Nephron (organoid): Measurements from ENCODE around the gene ANKLE2.
A peak's percentile ranks its signal among the peaks of the same experiment; 100 is the strongest.

Experiments
- H3K27ac Mint-ChIP-seq, 3 experiments: 2 replicates each; pipeline ENCODE4 v1.8.0; 2020; ENCODE audit warnings: mixed read lengths in 3 of 3, mild to moderate bottlenecking in 2 of 3, moderate library complexity in 1 of 3
- H3K27me3 Mint-ChIP-seq: 2 replicates; pipeline ENCODE4 v1.8.0; 2021; ENCODE audit warnings: low read depth, mild to moderate bottlenecking, moderate library complexity, mixed read lengths
- H3K36me3 Mint-ChIP-seq: 2 replicates; pipeline ENCODE4 v1.8.0; 2020; ENCODE audit warnings: low read depth, mixed read lengths
- H3K4me1 Mint-ChIP-seq: 2 replicates; pipeline ENCODE4 v1.8.0; 2020; ENCODE audit warnings: mixed read lengths
- H3K4me3 Mint-ChIP-seq, 3 experiments: 2 replicates each; pipeline ENCODE4 v1.8.0; 2020; ENCODE audit warnings: mild to moderate bottlenecking in 3 of 3, mixed read lengths in 3 of 3, moderate library complexity in 2 of 3
- H3K9me3 Mint-ChIP-seq: 2 replicates; pipeline ENCODE4 v1.8.0; 2020; ENCODE audit warnings: mixed read lengths
- CTCF ChIP-seq, 3 experiments: fragments of 200-600 bp; sonication (generic); IDR thresholded peaks; one replicate each; pipeline ENCODE4 v1.5.0; 2021; ENCODE audit warnings: antibody characterized with exemption in 3 of 3; ENCODE audit not compliant: unreplicated experiment in 3 of 3

The ANKLE2 gene

DNA sequence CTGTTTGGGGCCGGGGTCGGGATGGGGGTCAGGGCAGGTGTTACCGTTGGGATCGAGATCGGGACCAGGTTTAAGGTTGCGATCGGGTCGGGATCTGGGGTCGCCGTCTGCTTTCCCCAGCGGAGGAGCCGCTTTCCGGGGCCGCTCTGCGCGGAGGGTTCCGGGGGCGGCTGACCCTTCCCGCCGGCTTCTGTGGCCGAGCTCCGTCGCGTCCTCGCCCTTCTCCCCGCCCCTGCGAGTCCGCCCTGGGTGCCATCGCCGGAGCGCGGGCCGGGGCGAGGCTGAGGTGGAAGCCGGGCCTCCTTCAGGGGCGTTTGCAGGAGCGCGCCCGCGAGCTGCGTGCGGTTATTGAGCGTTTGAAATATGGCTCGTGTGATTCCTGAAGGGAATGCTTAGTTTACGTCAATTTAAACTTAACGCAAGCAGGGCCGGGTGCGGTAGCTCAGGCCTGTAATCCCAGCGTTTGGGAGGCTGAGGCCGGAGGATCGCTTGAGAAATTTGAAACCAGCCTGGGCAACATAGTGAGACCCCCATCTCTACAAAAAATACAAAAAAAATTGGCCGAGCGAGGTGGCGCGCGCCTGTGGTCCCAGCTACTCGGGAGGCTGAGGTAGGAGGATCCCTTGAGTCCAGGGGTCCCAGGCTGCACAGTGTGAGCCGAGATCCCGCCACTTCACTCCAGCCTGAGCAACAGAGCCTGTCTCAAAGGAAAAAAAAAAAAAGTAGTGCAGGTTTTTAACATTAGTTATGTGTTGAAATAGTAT is 50.4 kb downstream of the ANKLE2 start:
- Mint-ChIP-seq H3K4me3 (peak overlapping the region; percentile 79 to 82 (median 81)), H3K27ac (no peak overlapping the region), H3K4me1 (peaks cover 9% of the 10 kb centered on the region), H3K36me3 (peaks cover 18% of the 10 kb centered on the region), H3K9me3 (no peaks in the 10 kb centered on the region), H3K27me3 (no peaks in the 10 kb centered on the region)
- TF ChIP-seq CTCF (IDR thresholded peaks at IDR 0.05; ENCODE audit: unreplicated experiment in 3 of 3), result no peak

GRCh38 chr12:132710405-132711079 is 51.1 kb downstream of the ANKLE2 start, which contains the start of gene PGAM5:
PGAM5 (plus strand) TSS chr12:132710842; CDS start chr12:132710877, 35 bp downstream.
- Mint-ChIP-seq H3K4me1 (peaks cover 9% of the 10 kb centered on the region), H3K9me3 (no peaks in the 10 kb centered on the region), H3K27me3 (no peaks in the 10 kb centered on the region), H3K36me3 (peaks cover 18% of the 10 kb centered on the region), H3K27ac (peak within 1 kb of the TSS; percentile 85 to 97 (median 96)), H3K4me3 (peak within 1 kb of the TSS; percentile 93 to 99 (median 99))
- TF ChIP-seq CTCF (IDR thresholded peaks at IDR 0.05; ENCODE audit: unreplicated experiment in 3 of 3), result no peak

DNA sequence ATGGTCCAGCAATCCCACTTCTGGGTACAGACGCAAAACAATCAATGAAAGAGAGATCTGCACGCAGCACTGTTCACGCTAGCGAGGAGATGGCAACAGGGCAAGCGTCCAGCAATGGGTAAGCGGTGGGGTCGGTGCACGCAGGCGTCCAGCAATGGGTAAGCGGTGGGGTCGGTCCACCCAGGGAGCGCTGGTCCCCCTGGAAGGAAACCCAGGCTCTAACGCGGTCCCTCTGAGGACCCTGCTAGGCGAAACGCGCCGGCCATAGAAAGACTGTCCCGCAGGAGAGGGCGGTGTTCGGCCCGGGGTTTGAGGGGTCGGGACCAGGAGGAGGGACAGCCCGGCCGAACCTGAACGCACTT is 51.6 kb downstream of the ANKLE2 start:
- Mint-ChIP-seq H3K27ac (peak overlapping the region; percentile 85 to 97 (median 96)), H3K4me1 (peaks cover 9% of the 10 kb centered on the region), H3K4me3 (peak overlapping the region; percentile 93 to 99 (median 99)), H3K36me3 (peaks cover 21% of the 10 kb centered on the region), H3K27me3 (no peaks in the 10 kb centered on the region), H3K9me3 (no peaks in the 10 kb centered on the region)
- TF ChIP-seq CTCF (IDR thresholded peaks at IDR 0.05; ENCODE audit: unreplicated experiment in 3 of 3), result no peak

DNA sequence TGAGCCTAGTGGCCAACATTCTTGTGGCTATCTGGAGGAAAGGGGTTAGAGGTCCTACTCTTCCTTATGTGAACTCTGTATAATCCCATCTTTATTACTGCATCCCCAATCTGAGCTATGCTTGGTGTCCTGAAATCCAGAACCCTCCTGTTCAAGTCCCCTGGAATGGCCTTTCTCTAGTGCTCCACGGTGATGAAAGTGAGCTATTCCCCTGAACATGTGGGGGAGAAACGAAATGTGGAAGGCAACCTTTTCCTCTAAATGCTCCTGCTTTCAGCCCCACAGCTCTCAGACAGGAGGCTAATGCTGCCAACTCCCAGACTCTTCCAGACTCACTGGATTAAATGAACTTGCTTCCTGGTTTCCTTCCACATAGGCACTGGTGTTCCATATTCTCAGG is 53.5 kb downstream of the ANKLE2 start:
- no peak for TF ChIP-seq CTCF (IDR thresholded peaks at IDR 0.05; ENCODE audit: unreplicated experiment in 3 of 3)
- peaks cover 27% of the 10 kb centered on the region for H3K36me3 Mint-ChIP-seq
- no peaks in the 10 kb centered on the region for H3K27me3 Mint-ChIP-seq
- no peaks in the 10 kb centered on the region for H3K9me3 Mint-ChIP-seq
- H3K4me1 Mint-ChIP-seq, result peaks cover 16% of the 10 kb centered on the region
- H3K27ac Mint-ChIP-seq, result peak overlapping the region in 1 of 3 experiments; percentile 19
- peak overlapping the region; percentile 11 to 67 (median 60) for H3K4me3 Mint-ChIP-seq

- Mint-ChIP-seq H3K27me3 (no peaks in the 10 kb centered on the region), H3K27ac (peak overlapping the region in 2 of 3 experiments; percentile 56 to 83), H3K4me3 (peak overlapping the region; percentile 69 to 74 (median 73)), H3K36me3 (peaks cover 27% of the 10 kb centered on the region), H3K9me3 (no peaks in the 10 kb centered on the region), H3K4me1 (peaks cover 16% of the 10 kb centered on the region)
- TF ChIP-seq CTCF (IDR thresholded peaks at IDR 0.05; ENCODE audit: unreplicated experiment in 3 of 3), result no peak
These were observed 54.4 kb downstream of the ANKLE2 start for GRCh38 chr12:132707241-132707640.
